NCI-H2029 (cell line): ENCODE measurements around the gene SGO2.
A peak's percentile ranks its signal among the peaks of the same experiment; 100 is the strongest.

Experiments used
- DNase-seq: peaks from one replicate; lab custom pipeline; 2025; lab: John Stamatoyannopoulos, UW

Gene SGO2, protein sequence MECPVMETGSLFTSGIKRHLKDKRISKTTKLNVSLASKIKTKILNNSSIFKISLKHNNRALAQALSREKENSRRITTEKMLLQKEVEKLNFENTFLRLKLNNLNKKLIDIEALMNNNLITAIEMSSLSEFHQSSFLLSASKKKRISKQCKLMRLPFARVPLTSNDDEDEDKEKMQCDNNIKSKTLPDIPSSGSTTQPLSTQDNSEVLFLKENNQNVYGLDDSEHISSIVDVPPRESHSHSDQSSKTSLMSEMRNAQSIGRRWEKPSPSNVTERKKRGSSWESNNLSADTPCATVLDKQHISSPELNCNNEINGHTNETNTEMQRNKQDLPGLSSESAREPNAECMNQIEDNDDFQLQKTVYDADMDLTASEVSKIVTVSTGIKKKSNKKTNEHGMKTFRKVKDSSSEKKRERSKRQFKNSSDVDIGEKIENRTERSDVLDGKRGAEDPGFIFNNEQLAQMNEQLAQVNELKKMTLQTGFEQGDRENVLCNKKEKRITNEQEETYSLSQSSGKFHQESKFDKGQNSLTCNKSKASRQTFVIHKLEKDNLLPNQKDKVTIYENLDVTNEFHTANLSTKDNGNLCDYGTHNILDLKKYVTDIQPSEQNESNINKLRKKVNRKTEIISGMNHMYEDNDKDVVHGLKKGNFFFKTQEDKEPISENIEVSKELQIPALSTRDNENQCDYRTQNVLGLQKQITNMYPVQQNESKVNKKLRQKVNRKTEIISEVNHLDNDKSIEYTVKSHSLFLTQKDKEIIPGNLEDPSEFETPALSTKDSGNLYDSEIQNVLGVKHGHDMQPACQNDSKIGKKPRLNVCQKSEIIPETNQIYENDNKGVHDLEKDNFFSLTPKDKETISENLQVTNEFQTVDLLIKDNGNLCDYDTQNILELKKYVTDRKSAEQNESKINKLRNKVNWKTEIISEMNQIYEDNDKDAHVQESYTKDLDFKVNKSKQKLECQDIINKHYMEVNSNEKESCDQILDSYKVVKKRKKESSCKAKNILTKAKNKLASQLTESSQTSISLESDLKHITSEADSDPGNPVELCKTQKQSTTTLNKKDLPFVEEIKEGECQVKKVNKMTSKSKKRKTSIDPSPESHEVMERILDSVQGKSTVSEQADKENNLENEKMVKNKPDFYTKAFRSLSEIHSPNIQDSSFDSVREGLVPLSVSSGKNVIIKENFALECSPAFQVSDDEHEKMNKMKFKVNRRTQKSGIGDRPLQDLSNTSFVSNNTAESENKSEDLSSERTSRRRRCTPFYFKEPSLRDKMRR

GRCh38 chr2:200525882-200526651 lies at the start of gene SGO2:
Gene SGO2 (plus strand): TSS chr2:200526207. CDS start chr2:200532976, 6,769 bp downstream.
- peak; percentile 92 for DNase-seq

- no peak for DNase-seq
Measured at GRCh38 chr2:200476836-200477235, 49.2 kb upstream of the SGO2 start.

GRCh38 chr2:200477667-200478131 lies 48.3 kb upstream of the SGO2 start:
- DNase-seq: no peak

GRCh38 chr2:200479692-200480265 lies 46.2 kb upstream of the SGO2 start:
- DNase-seq: no peak

DNA sequence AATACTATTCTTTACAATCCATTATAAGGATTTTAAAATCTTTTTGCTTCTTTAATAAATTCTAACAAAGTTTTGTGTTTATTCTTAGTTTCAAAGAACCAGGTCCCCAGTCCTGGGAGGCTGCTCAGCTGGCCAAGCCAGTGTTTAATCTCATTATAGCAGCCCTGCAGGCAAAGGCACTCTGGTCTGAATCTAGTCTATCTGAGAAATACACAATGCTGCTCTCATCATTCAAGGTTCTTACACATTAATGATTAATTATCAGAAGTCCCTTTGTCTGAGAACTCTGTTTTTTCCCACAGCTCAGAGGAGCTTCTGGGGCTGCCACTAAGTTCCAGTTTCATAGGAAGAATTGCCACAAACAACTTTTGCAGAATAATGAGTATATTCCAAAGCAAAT lies 43.8 kb upstream of the SGO2 start:
- no peak for DNase-seq

DNA sequence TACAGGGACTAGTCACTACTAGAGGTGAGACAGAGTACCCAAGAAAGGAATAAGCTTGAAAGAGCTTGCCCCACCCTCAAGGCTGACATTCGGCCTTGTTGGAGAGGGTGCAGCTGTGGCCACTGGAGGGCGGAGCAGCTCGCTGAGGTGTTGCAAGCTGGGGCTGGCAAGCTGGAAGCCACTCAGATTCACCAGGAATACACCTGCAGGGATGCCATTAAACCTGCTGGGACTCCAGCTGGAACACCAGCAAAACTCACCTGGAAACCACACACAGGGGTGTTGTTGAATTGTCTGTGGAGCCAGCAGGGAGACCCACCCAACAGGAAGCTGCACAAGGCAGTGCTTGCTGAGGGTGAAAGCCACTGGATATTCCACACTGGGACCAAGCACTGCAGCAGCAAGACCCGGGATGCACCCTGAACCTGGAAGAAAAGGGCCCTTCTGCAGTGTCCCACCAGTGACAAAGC lies 42.2 kb upstream of the SGO2 start:
- DNase-seq: no peak

DNA sequence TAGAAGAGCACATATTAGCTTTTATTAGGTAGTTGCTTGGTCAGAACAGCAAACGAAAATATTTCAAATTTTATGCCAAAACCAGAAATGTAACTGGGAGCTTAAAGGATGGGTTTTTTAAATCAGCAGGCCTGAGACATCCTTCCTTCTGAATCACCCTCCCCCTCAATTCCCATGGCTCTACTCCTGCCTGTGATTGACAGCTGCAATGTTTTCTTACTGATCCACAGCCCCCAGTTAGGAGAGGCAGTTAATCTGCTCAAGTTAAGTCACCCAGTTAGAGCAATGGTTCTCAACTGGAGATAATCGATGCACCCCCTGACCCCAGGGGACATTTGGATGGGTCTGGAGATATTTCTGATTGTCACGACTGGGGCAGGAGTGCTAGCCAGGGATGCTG lies 41.1 kb upstream of the SGO2 start:
- no peak for DNase-seq

DNA sequence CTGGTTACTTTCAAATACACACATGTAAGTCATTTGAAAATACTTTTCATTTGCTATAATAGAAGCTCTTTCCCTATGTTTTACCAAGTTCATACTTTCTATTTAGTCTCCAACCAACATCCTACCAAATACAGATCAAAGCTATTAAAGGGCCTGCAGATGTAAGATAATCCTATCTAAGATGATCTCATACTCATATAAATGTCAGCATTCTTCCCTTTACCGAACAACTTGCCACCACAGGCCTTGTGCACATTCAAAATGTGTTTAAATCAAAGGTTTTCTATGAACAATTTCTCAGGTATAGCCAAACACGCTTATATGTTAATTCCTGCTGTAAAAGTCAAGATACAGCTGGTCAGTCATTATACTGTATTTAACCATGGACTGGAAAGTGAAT lies 39.5 kb upstream of the SGO2 start:
- no peak for DNase-seq

DNA sequence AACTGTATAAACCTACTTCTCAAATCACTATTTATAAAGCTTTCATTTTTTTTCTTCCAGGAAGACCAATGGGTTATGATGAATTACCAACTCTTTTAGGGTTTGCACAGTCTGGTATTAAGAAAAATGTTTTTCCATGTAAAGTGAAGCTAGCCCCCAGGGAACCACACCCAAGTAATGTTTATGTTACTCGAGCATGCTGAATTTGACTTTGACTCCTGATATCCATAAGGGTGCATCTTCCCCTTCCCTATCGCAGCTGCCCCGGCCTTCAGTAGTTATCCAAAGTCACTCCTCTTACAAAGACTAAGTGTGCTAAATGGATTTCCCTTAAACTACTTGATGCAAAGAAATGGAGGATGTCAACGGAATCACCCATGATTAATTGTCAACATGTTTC lies 37.8 kb upstream of the SGO2 start:
- DNase-seq: no peak

DNA sequence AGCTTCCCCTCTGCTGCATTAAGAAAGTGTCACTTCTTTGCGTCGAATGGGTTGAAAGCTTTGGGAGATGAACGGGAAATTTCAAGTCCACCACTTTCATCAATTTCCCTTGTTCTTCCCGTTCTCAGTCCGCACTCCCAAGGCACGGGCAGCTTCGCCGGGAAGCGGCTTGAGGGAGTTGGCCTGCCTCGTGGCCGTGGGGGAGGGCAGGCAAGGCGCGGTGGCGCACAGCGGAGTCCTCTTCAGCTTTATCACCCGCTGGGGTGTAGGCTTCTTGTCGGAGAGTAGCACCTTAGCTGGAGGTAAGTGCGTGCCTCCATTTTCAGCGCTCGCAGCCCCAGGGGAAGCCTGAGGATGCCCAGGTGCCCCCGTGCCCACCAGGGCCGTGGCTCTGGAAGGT lies 36.0 kb upstream of the SGO2 start:
- DNase-seq: no peak

DNA sequence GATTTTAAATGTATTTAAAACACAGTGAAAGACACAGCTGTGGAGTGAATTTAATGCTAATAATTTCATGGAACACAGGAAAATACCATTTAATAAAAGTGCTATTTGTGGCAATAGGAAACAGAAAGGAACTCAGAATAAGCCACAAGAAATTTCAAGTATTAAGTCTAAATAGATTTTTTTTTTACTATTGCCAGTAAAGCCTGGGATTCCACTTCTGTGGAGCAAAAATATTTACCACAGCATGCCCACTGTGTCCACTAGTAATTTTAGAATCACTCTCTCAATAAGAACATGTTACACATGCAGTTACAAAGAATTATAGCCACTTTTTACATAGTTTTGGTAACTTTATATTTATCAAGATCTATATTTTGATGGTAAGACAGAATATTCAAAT lies 33.4 kb upstream of the SGO2 start:
- no peak for DNase-seq

GRCh38 chr2:200494048-200494447 lies 32.0 kb upstream of the SGO2 start:
- DNase-seq: no peak

GRCh38 chr2:200496696-200497095 lies 29.3 kb upstream of the SGO2 start:
- no peak for DNase-seq

- no peak for DNase-seq
Measured at GRCh38 chr2:200498402-200499162, 27.4 kb upstream of the SGO2 start.

GRCh38 chr2:200502196-200502595 lies 23.8 kb upstream of the SGO2 start:
- no peak for DNase-seq

DNA sequence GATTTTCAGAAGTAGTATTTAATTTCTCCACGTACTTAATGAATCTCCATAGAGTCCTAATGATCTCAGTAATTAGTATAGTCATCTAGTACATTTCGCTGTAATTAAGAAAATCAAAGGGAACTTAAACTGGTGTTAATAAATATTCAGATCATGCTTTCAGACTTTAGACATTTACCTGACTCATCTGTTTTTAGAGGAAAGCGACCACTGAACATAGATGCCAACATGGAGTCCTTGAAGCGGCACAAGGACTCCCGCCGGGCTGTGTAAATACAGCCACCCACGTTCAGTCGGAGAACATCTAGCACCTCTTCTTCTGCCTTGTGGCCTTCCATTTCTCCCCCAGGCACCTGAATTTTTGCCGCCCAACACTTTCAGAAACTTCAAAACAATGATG lies 19.3 kb upstream of the SGO2 start:
- no peak for DNase-seq

DNA sequence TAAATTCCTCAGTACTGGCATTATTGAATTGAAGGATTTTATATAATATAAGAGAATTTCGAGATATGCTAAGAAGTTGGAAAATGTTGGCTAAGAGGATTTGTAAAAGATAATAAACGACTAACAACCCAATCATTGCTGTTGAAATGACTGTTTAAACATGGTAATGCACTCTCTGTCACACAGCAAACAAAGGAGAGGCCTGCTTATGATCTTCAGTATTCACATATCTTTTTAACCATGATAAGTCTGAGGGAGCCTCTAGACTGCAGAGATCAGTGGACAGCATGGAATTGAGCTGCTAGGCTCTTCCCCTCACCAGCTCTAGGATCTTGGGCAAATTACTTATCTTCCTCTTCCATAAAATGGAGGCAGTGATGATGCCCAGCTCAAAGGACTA lies 18.8 kb upstream of the SGO2 start:
- DNase-seq: no peak

GRCh38 chr2:200509235-200509611 lies 16.8 kb upstream of the SGO2 start:
- DNase-seq: no peak

DNA sequence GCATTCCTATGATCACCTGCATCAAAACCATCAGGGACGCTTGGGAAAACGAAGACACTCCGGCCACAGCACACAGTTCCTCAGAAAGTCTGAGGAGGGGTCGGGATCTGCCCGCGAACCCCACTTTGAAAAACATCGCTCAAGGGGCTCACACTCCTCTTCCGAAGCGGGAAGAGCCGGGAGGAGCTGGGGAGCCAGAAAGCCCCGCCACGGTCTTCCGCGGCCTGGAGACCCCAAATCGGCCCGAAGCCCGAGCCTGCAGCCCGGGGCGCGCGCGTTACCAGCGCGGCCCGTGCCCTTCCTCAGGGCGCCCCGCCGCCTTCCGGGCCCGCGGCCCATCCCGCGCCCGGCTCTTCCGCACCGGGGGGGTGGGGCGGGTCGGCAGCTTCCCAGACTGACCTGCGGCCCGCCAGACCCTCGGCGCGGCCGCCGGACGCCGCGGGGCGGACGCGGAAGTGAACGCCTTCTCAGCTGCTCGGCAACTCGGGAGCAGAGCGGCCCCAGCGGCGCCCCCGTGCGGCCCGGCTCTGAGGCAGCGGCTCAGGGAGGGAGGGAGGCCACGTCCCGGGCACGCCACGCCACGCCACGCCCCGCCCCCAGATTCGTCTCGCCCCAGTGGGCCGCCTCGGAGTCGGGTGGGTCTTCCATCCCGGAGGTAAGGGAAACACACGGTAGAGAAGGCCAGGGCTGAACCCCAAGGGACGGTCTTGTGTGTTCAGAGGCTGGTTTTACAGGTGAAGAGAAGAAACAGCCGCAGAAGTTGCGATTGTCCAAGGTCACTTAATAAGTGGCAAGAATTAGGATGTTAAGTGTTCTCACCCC lies 16.2 kb upstream of the SGO2 start, which contains the start of gene KCTD18:
KCTD18 (minus strand) TSS at position 457 of the 822 bp plus-strand sequence. CDS start 3,052 bp downstream, outside the sequence.
- DNase-seq: peak; percentile 71
